ENCODE data around the gene LRCH1.

The LRCH1 gene

DNA sequence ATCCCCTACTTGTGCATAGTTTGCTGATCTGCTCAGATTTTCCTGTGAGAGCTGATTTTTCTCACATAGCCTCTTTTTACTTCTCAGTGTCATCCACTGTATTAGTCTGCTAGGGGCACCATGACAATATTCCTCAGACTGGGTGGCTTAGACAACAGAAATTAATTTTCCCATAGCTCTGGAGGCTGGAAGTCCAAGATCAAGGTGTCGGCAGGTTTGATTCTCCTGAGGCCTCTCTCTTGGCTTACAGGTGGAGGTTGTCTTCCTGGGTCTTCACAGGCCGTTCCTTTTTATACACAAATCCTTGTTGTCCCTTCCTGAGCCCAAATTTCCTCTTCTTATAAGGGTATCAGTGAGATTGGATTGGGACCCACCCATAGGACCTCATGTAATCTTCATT lies 9.2 kb downstream of the LRCH1 start:
- DNase-seq (ENCODE audit: low read depth) = no peak

DNA sequence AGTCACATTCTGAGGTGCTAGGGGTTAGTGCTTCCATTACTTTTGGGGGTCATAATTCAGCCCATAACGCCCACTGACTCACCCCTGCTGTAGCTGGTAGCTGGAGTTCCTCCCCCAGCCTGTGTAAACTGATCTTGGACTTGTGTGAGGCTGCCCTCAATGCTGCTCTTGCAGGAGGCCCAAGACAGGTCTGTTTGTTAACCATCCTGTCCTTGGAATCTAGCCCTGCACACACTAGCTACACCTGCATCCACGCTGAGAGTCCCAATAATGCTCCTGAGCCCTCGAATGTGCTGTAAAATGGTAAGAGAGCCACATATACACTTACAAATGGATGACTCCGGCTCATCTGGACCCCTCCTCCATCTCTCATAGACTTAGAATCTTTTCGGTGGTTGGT lies 9.6 kb downstream of the LRCH1 start:
- no peak for DNase-seq (ENCODE audit: low read depth)

DNA sequence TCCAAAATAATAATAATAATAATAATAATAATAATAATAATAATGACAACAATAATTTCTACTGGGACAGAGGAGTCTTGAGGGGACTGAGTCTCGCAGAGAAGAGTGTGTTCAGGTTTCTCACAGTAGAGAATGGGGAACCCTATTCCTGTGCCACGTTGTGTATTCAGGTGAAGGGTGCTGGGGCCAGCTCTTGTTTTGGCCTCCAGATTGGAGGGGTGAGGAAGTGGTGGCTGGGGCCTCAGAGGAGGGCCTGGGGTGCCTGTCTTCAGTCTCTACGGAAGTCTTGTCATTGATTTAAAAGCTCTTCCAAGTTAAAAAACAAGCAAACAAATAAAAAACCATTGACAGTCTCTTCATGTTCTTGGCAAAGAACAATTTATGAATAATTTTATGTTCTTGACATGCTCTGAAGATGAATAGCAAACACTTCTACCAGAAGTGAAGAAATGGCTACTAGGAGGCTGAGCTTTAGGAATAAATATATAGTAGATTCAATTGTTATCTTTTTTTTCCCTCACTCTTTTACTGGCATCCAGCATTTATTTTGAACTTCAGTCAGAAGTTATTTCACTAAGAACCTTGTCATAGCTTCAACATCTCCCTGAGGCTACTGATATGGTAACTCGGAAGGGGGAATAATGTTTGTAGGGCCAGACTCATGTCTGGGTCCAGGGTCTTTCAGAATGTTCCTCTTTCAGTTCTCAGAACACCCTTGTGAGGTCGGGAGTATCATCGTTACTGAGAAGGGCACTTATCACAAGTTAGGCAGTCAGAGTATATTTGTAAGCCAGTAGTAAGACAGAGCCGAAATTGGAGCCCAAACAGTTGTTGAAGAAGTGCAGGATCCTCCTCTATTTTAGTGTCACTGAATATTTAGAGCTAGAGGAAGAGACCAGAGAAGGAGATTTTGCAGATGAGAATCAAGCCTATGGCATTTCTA lies 13.1 kb downstream of the LRCH1 start:
- no peak for DNase-seq (ENCODE audit: low read depth)

DNA sequence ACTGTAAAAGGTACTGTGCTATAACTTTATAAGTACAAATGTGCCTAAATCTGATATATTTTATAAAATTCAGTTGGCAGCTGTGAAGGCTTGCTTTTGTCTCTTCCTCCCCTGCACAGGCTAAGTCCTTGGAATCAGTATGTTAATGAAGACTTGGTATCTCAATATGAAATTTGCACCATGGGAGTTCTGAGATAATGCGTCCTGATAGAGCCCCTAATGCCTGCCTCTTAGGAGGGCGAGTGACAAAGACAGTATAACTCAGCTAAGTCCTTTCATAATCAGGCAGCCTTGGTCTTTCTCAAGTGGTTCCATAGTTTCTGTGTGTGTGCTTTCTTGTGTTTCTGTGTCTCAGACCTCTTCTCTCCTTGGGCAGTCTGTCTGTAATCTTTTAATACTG lies 14.7 kb downstream of the LRCH1 start:
- DNase-seq (ENCODE audit: low read depth) = no peak

DNA sequence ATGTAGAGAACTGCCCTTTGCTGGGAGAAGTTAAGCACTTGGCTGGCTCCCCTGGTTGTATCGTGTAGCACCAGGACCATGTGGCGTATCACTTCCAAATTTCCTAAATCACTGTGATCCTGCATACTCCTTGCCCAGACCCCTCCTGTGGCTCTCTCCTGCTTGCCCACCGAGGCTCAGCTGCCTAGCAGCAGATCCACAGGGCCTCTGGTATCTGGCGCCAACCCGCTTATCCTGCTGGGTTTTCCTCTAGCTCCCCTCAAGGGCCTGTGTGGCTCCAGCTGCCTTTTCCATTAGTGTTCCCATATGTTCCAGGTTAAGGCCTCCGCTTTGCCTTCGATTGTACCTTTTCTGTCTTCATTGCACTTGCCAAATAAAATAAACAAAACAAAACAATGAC lies 16.5 kb downstream of the LRCH1 start:
- no peak for DNase-seq (ENCODE audit: low read depth)

DNA sequence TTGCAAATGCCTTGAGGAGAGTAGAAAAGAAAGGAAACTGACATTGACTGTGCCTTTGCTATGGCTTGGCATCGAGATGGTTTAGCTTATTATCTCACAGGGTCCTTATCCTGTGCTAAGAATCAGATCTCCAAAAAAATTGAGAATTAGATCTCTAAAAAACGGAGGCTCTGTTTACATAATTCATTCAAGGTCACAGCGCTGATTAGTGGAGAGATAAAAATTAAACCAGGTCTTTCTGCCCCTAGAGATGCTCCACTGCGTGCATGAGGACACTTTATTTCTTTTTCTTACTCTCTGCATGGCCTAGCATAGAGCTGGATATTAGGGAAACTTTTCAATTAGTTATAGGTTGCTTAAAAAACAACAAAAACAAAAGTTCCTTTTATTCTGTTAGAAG lies 17.3 kb downstream of the LRCH1 start:
- no peak for DNase-seq (ENCODE audit: low read depth)

DNA sequence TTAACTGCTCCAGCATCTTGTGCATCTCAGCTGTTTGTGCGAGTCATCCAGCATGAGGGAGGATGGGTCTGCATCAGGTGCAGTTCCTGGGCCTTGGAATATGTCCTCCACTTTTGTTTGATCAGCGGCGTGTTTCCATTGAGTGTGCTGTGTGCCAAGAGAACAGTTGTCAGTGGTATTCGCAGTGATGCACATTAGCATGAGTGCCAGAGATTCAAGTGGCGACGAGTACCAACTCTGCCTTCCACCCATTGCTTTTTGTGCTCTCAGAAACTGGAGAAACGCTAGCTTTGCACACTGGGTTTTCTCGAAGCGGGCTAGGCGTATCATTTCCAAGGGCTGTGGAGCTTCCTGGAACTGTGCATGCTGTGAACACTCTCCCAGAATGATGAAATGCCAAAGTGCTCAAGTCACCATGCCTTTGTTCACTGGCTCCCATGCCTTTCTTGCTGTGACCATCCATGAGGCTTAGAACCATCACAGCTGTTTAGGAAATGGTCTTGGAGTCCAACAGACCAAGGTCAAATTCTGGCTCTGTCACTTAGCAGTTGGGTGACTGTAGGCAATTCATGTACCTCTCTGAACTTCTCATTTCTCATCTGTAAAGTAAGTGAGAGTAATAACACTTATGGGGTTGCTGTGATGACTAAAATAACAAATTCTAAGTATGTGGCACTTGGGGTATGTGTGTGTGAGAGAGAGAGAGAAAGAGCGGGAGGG lies 18.4 kb downstream of the LRCH1 start:
- peak; percentile 89 for DNase-seq (ENCODE audit: low read depth)

DNA sequence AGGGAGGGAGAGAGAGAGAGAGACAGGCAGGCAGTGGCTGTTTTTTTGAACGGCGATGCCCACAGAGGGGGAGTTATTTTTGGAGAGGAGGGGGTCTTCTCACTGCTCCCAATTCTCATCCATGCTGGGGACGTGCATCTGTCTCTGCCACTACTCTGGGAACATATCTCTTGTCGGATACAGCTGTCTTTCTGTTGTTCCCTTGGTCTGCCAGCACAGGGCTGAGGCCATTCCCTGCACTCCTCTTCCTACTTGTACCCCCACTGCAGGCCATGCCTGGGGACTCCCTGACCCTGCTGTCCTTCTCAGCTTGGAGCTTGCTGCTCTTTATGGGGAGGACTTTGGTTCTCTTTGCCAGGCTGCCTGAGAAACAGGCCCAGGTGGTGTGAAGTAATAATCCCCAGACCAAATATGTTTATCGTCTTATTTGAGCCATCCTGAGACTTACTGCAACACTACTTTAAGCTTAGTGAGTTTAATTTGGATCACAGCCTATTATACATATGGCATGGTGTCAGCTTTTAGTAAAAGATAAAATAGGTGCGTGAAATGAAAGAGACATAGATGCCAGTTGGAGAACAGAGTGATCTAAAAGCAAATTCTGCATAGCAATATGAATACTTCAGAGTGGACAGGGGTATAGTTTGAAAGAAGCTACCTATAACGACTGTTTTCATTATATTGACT lies 19.1 kb downstream of the LRCH1 start:
- no peak for DNase-seq (ENCODE audit: low read depth)

DNA sequence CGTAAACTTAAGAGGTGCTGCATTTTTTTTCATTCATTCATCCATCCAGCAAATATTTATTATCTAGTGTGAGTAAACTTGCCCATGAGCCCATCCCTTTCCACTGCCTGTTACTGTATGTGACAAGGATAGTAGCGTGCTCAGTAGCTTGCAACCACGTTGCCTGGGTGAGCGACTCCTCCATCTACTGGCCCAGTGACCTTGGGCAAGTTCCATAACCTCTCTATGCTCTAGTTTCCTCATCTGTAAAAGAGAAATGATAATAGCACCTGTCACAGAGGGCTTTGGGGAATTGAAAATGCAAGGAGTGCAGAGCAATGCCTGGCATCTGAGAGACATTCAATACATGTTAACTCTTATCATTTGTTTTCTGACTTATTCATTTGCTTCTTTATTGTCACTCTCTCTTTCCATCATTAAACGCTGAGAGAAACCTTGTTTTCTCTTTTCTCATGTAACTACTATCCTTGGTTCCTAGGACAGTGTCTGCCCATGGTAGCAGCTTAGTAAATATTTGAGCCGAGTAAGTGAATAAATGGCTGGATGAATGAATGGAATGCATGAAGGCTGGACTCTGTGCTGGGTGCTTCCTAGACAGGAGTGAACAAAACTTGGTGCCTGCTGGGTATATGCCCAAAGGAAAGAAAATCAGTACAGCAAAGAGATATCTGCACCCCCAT lies 19.9 kb downstream of the LRCH1 start:
- DNase-seq (ENCODE audit: low read depth) = no peak

DNA sequence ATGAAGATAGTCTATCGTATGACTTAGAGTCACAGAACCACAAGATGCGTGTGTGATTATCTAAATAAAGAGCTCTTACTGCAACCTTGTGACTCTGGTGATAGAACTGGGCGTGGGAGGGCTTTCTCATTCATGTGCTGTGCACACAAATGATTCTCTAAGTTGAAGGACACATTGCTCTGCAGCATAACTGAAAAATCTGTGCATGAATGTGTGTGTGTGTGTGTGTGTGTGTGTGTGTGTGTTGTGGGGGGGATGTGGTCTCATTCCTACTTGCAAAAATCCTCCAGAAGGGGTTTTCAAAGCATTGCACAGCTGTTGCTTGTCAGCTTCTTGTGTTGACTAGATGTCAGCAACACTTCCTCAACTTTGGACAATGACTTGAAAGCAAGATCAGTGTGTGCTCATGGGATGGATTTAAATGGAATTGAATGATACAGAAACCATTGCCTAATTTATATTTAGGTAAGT lies 22.4 kb downstream of the LRCH1 start:
- peak; percentile 36 for DNase-seq (ENCODE audit: low read depth)

DNA sequence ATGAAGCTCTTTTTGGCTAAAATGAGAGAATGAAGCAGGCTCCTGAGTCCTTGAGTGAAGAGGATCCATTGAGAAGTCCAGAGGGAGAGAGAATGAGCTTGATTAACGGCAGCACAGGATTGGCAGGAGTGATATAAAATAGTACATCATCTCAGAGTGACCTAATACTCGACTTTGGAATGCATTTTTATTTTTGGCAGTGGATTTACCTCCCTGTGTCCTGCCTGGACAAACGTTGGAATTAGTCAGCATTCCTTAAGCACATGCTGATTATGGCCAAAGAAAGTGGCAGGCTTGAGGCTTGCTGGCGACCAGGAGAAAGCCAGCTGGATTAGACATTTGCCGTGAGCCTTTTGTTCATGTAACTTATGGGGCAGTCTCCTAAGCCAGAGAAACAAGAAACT lies 22.9 kb downstream of the LRCH1 start:
- DNase-seq (ENCODE audit: low read depth) = peak; percentile 95

DNA sequence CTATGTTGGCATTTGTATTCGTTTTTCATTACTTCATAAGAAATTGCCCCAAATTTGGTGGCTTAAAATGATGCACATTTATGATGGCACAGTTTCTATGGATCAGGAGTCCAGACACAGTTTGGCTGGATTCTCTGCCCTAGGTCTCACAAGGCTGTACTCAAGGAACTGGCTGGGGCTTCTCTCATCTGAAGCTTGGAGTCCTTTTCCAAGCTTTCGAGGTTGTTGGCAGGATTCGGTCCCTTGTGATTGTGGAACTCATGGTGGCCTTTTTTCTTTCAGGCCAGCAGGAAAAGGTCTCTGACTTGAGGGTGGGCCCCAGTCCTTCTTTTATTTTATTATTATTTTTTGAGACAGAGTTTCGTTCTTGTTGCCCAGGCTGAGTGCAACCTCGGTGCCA lies 23.8 kb downstream of the LRCH1 start:
- DNase-seq (ENCODE audit: low read depth) = no peak

DNA sequence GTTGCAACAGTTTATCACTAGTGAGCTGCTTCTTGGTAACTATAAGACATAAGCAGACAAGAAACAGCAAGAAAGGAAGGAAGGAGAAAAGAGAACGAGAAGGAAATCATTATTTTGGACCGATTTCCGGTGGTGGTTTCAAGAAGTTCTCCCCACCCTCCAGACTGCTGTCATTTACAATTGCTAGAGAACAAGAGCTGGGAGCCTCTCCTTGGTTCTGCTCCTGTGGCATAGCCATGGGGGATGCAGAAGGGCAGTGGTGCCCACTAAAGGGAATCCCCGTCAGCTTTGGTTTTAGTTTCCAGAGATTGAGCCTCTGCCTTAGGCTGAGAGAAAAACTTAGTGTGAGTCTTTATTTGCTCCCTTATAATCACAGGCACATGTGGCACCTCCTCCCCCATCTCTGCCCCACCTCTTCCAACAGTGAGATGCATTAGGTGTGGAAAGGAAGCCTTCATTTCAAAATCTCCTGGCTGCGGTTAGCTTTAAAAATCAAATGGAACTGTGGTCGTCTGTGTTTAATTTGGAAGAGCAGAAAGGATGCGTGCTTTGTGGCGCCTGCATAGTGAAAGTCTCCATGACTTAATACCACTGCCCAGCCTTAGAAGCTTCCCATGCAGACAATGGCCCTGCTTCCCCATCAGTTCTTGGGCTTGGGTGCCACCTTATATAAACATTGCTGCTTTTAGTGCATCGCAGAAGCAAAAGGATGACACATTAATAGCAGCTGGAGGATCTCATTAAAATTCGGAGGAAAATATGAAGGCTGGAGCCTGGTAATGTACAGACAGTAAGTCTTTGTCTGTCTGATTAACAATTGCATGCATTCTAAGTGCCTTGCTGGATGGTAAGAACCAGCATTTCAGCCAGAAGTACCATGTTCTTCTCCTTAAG lies 25.0 kb downstream of the LRCH1 start:
- DNase-seq (ENCODE audit: low read depth) = peak; percentile 76

DNA sequence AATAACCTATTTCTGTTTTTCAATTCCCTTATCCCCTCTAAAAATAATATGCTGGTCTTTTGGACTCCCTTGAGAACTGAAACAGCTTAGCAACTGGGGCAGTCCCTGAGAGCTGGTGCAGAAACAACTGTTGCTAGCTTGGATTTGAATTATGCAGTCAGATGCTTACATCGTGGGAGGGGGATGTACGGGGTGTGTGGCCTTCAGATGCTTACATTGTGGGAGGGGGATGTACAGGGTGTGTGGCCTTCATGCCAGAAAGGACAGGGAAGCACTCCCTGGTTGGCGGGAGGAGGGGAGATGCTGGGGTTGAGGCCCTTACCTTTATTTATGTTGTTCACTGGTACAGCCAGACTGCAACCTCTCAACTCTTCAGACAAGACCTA lies 25.6 kb downstream of the LRCH1 start:
- no peak for DNase-seq (ENCODE audit: low read depth)

DNA sequence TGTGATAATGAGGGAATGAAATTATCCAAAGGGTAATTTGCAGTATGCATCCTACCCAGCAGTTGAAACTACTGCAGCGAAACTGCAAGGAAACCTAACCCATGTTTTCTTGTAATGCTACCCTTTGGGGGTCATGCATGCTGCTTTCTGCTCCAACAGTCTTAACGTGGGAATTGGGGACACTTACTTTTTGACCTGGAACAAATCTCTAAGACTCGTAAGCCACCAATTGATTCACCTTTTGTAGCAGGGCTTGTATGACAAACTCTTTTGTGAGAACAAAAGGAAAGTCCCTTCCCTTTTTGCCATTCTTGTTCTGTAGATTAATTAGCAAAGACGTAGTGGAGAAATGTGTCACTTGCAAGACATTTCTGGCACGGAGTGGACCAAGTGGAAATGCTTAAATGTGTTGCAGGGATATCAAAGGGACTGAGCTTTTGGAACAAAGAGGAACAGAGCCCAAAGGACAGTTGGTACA lies 27.4 kb downstream of the LRCH1 start:
- DNase-seq (ENCODE audit: low read depth) = no peak

DNA sequence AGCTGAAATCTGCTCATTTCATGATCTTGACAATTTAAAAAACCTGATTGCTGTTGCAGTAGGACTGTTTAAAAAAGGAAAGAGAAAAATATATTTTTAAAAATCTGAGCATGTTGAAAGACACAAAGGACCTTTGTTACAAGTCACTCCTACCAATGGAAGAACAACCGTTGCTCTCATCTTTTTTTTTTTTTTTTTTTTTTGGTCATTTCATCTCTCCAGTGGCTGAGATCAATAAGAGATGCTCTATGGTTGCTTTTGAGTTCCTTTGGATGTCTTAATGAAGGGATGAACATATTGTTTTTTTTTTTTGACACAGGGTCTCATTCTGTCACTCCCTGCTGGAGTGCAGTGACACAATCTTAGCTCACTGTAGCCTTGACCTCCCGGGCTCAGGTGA lies 29.2 kb downstream of the LRCH1 start:
- no peak for DNase-seq (ENCODE audit: low read depth)

DNA sequence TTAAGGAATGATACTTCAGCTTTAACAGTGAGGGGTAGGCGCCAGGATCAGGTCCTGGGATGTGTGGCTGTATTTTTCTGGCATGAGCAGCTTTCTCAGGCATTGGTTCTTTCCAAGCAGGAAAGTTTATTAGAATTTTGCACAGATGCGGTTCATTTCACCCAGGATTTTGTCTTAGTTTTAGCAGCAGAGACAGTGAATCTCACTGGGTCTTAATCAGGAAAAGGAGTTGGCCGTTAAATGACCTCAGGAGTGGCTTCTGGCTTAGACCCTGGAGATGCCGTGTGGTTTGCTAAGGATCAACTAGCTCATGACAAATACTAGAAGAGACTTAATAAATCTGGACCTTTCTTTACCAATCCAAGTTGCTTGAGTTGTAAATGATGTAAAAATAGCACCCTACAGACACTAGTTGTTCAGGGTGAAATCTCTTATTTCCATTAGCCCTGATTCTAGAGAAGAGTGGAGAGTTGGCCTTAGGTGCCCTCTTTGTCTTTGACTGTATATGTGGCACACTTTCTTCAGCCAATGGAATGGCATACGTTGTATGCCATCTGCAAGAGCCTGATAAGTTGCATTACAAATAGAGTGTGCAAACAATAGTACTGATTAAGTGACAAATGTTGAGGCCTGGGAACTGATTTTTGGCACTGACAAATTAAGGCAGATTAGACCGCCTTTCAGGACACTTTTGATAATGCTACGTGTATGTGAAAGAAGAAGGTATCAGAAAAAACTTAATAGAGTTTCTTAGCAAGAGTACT lies 34.0 kb downstream of the LRCH1 start:
- DNase-seq (ENCODE audit: low read depth) = peak; percentile 82

DNA sequence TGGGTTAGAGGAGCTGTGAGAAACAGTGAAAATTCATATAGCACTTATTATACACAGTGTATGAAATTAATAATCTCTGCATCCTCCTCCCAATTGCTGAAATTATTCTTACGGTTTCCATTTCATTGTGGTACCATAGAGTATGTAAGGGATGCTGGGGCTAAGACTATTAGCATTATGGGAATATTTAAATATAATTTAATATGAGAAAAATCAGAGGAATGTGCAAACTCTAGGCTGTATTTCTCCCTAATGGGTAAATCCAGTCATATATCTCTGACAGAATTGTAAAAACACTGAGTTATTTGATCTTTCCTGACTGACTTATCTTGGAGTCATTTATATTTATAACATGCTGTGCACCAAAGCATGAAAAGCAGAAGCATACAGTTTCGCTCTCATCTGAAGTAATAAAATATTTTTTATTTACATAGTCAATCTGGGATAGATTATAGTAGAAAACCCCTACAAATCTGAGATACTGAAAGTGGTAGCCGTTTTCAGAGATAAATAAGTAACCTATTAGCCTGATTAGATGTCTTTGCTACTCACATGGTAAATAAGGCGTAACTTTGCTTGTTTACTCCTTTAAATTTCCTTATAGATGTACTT lies 34.9 kb downstream of the LRCH1 start:
- peak; percentile 30 for DNase-seq (ENCODE audit: low read depth)

DNA sequence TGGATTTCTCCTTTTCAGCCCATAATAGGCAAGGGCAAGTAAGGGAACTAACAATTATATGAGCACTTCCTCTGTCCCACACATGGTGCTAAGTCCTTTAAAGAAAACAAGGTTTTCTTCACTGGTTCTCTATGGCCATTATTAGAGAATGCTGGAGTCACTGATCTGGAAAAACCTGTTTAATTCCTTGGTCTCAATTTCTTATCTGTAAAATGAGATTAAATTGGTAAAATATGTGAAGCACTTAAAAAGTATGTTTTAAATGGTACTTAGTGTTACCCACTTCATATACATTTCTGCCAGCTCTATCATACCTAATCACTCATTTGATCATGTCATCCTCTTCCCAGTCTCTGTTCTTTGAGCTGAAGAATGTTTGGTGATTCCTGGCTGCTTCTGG lies 39.4 kb downstream of the LRCH1 start:
- no peak for DNase-seq (ENCODE audit: low read depth)

DNA sequence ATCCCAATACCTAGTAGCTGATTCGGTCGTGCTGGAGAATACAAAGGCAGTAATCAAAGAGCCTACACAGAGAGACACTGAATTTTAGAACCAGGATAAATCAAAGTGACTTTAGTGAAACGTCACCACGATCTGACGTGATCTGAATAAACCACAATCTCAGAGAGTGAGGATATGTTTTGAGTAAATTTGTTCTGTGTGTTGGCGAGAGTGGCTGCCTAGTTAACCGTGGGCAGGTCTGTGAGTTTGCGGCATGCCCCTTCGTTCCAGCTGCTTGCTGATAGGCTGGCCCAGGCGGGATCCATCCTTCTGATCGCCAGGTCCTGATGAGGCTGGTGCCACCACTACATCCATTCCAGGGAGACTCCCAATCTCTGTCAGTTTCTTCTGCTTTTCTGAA lies 40.4 kb downstream of the LRCH1 start:
- DNase-seq (ENCODE audit: low read depth) = no peak
